Fibroblast of lung (primary cell): ENCODE measurements around the gene CSF2. TPM values are rescaled to one million over a fixed set of nuclear protein-coding genes. Genes with fewer than 3 reads are reported as not detected.

Source experiments
- DNase-seq, 2 donors: peaks; one replicate each; pipeline versions ENCODE4 v3.0.0 to v3.0.0-alpha.2; 2010; ENCODE audit warnings: low read depth in 2 of 2
- H2AFZ ChIP-seq: 2 replicates; pipeline ENCODE4 v1.5.1; 2012; ENCODE audit warnings: low read length, control low read depth, inconsistent platforms
- H3K27ac ChIP-seq: 2 replicates; pipeline ENCODE4 v1.5.1; 2011; ENCODE audit warnings: low read length, control low read depth; ENCODE audit not compliant: insufficient read depth
- H3K27me3 ChIP-seq: 2 replicates; pipeline ENCODE4 v1.5.1; 2011; ENCODE audit warnings: mild to moderate bottlenecking, low read length; ENCODE audit not compliant: control insufficient read depth, insufficient read depth
- H3K36me3 ChIP-seq: 2 replicates; pipeline ENCODE4 v1.5.1; 2011; ENCODE audit warnings: low read length; ENCODE audit not compliant: control insufficient read depth, insufficient read depth
- H3K4me1 ChIP-seq: 2 replicates; pipeline ENCODE4 v1.5.1; 2011; ENCODE audit warnings: low read length; ENCODE audit not compliant: control insufficient read depth, insufficient read depth; ENCODE audit errors: extremely low read depth
- H3K4me2 ChIP-seq: 2 replicates; pipeline ENCODE4 v1.5.1; 2011; ENCODE audit warnings: low read length, control low read depth; ENCODE audit not compliant: insufficient read depth; ENCODE audit errors: extremely low read depth
- H3K4me3 ChIP-seq, 4 experiments: fragments of 200-600 bp in 1 of 4; sonication (generic) in 1 of 4; replicated peaks in 1 of 4; 2 replicates each; pipeline ENCODE4 v1.5.1; 2011 to 2016; ENCODE audit warnings: low read length in 4 of 4, low read depth in 3 of 4, mild to moderate bottlenecking in 3 of 4, control low read depth in 2 of 4, inconsistent platforms in 1 of 4, mixed read lengths in 1 of 4; ENCODE audit not compliant: insufficient read depth in 1 of 4; ENCODE audit errors: control extremely low read depth in 1 of 4
- H3K79me2 ChIP-seq: 2 replicates; pipeline ENCODE4 v1.5.1; 2012; ENCODE audit warnings: mild to moderate bottlenecking, low read length, inconsistent platforms; ENCODE audit not compliant: control insufficient read depth, insufficient read depth
- H3K9ac ChIP-seq: 2 replicates; pipeline ENCODE4 v1.5.1; 2011; ENCODE audit warnings: mild to moderate bottlenecking, low read length, control low read depth; ENCODE audit not compliant: insufficient read depth
- H3K9me3 ChIP-seq: 2 replicates; pipeline ENCODE4 v1.5.1; 2012; ENCODE audit warnings: low read depth, low read length; ENCODE audit not compliant: control insufficient read depth, insufficient read depth
- H4K20me1 ChIP-seq: 2 replicates; pipeline ENCODE4 v1.5.1; 2011; ENCODE audit warnings: low read length; ENCODE audit not compliant: control insufficient read depth, insufficient read depth; ENCODE audit errors: extremely low read depth
- CTCF ChIP-seq, 2 donors: IDR thresholded peaks in 1 of 2; conservative IDR thresholded peaks in 1 of 2; 1 replicate in 1 of 2; 2 replicates in 1 of 2; pipeline ENCODE4 v1.5.1; 2011 to 2012; ENCODE audit warnings: low read length in 2 of 2, control low read depth in 1 of 2, inconsistent platforms in 1 of 2, low read depth in 1 of 2, mild to moderate bottlenecking in 1 of 2
- EZH2 ChIP-seq: IDR thresholded peaks from 2 replicates; pipeline ENCODE4 v1.5.1; 2012; ENCODE audit warnings: low read length, control low read depth, mild to moderate bottlenecking; ENCODE audit errors: missing control alignments
- polyA plus RNA-seq, 2 donors: library from polyadenylated mRNA; depleted of rRNA in 1 of 2; stranded (reverse) in 1 of 2; unstranded in 1 of 2; fragments of >200 nt; gene quantifications; 2 replicates each; pipeline ENCODE4 v1.2.1, GENCODE V29; 2011 to 2012; ENCODE audit warnings: missing spikeins in 1 of 2
- total RNA-seq: library from RNA; depleted of rRNA; stranded (reverse); fragments of >200 nt; gene quantifications from 2 replicates; pipeline ENCODE4 v1.2.1, GENCODE V29; 2014

Gene CSF2
- total and polyA plus RNA-seq, 2 donors (not counting 1 experiment from before 2014, with no cell fraction given): 0.09 to 0.66 TPM

- Histone ChIP-seq H3K4me3 (no peak overlapping the region), H2AFZ (no peak overlapping the region), H4K20me1 (no peaks in the 10 kb centered on the region), H3K4me1 (peaks cover 31% of the 10 kb centered on the region), H3K79me2 (no peaks in the 10 kb centered on the region), H3K9ac (no peak overlapping the region), H3K27me3 (no peaks in the 10 kb centered on the region), H3K4me2 (no peak overlapping the region), H3K9me3 (no peaks in the 10 kb centered on the region), H3K36me3 (no peaks in the 10 kb centered on the region), H3K27ac (no peak overlapping the region)
- TF ChIP-seq CTCF (conservative IDR thresholded peaks at IDR 0.05 in 1 of 2, IDR thresholded peaks at IDR 0.05 in 1 of 2; ENCODE audit: low read depth in 1 of 2, low read length in 2 of 2): no peak
- no peak for TF ChIP-seq EZH2
- no peak for DNase-seq
Observed at GRCh38 chr5:132098621-132099020, 25.0 kb downstream of the CSF2 start.

DNA sequence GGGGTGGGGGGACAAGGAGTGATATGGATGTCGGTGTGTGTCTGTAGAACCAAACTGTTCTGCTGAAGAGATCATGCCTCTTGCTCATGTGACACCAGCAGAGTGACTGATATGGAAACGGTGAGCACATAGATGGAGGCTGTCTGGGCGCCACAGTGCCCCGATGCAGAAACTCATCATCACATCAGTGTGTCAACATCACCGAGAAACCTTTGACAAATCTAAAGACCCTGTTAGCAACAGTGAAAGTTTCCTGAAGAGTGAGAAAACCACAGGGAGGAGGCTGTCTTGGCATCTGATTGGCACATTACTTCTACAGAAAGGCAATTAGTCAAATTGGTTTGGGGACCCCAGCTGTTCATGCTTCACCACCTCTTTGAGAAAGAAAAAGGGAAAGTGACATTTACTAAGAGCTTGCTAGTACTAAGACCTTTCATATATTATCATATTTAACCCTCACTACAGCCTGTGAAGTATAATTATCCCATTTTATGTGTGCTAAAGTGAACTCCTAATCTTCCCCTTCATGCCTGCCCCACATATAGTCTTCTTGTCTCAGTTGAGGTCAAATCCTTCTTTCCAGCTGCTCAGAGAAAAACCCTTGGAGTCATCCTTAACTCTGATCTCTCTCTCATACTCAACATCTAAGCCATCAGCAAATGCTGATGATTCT, 25.6 kb downstream of the CSF2 start:
- Histone ChIP-seq H3K4me3 (no peak overlapping the region), H3K9me3 (no peaks in the 10 kb centered on the region), H3K79me2 (no peaks in the 10 kb centered on the region), H3K4me2 (no peak overlapping the region), H3K36me3 (no peaks in the 10 kb centered on the region), H4K20me1 (no peaks in the 10 kb centered on the region), H3K4me1 (peaks cover 32% of the 10 kb centered on the region), H2AFZ (no peak overlapping the region), H3K27ac (no peak overlapping the region), H3K9ac (no peak overlapping the region), H3K27me3 (no peaks in the 10 kb centered on the region)
- DNase-seq: no peak
- TF ChIP-seq CTCF (conservative IDR thresholded peaks at IDR 0.05 in 1 of 2, IDR thresholded peaks at IDR 0.05 in 1 of 2; ENCODE audit: low read depth in 1 of 2, low read length in 2 of 2): no peak
- no peak for TF ChIP-seq EZH2

- Histone ChIP-seq H3K9ac (no peak overlapping the region), H3K4me3 (no peak overlapping the region), H3K36me3 (no peaks in the 10 kb centered on the region), H3K79me2 (no peaks in the 10 kb centered on the region), H3K27me3 (no peaks in the 10 kb centered on the region), H2AFZ (no peak overlapping the region), H3K9me3 (no peaks in the 10 kb centered on the region), H3K27ac (no peak overlapping the region), H3K4me2 (no peak overlapping the region), H3K4me1 (peaks cover 33% of the 10 kb centered on the region), H4K20me1 (no peaks in the 10 kb centered on the region)
- no peak for DNase-seq
- no peak for TF ChIP-seq EZH2
- TF ChIP-seq CTCF (conservative IDR thresholded peaks at IDR 0.05 in 1 of 2, IDR thresholded peaks at IDR 0.05 in 1 of 2; ENCODE audit: low read depth in 1 of 2, low read length in 2 of 2): no peak
Observed at GRCh38 chr5:132099905-132100304, 26.3 kb downstream of the CSF2 start.
